ENCODE results near the gene NECTIN1. TPM values are rescaled to one million over a fixed set of nuclear protein-coding genes. Genes with fewer than 3 reads are reported as not detected.

NECTIN1 gene
- total and polyA plus RNA-seq, 7 donors = 0.42 to 3.5 (median 1.7) TPM

GRCh38 chr11:119756169-119756865, 27.3 kb upstream of the NECTIN1 start:
- H3K27me3 ChIP-seq (ENCODE audit: insufficient read depth in 3 of 3, low read length in 2 of 3) = peaks cover 0 to 7% (median 0%) of the 10 kb centered on the region in 3 donors
- H3K27ac ChIP-seq = no peak overlapping the region
- no peaks in the 10 kb centered on the region for H3K9me3 ChIP-seq
- H3K4me3 ChIP-seq = no peak overlapping the region
- DNase-seq (no peak), ATAC-seq (no peak)
- no peaks in the 10 kb centered on the region for H3K36me3 ChIP-seq (ENCODE audit: insufficient read depth in 1 of 2, low read depth in 1 of 2)
- no peak for TF ChIP-seq CTCF (IDR thresholded peaks at IDR 0.05)
- intact Hi-C loops (cut with DNase I) = no loop called here
- WGBS, 3 donors = 67 to 76% (median 74%) methylated on average over 5 of the region's 5 CpGs
- H3K4me1 ChIP-seq = no peaks in the 10 kb centered on the region

GRCh38 chr11:119755356-119756071, 26.5 kb upstream of the NECTIN1 start:
- intact Hi-C loops (cut with DNase I) = no loop called here
- Histone ChIP-seq H3K9me3 (no peaks in the 10 kb centered on the region), H3K36me3 (ENCODE audit: insufficient read depth in 1 of 2, low read depth in 1 of 2) (no peaks in the 10 kb centered on the region), H3K4me3 (no peak overlapping the region), H3K27me3 (ENCODE audit: insufficient read depth in 3 of 3, low read length in 2 of 3) (peaks cover 0 to 7% (median 0%) of the 10 kb centered on the region in 3 donors), H3K27ac (no peak overlapping the region), H3K4me1 (no peaks in the 10 kb centered on the region)
- 79 to 82% (median 81%) methylated on average over 9 of the region's 9 CpGs for WGBS, 3 donors
- no peak for TF ChIP-seq CTCF (IDR thresholded peaks at IDR 0.05)
- ATAC-seq = no peak
- no peak for DNase-seq

GRCh38 chr11:119754656-119755355, 25.8 kb upstream of the NECTIN1 start:
- H3K27ac ChIP-seq = no peak overlapping the region
- ATAC-seq (no peak), DNase-seq (no peak)
- H3K27me3 ChIP-seq (ENCODE audit: insufficient read depth in 3 of 3, low read length in 2 of 3) = peaks cover 0 to 7% (median 0%) of the 10 kb centered on the region in 3 donors
- no peaks in the 10 kb centered on the region for H3K36me3 ChIP-seq (ENCODE audit: insufficient read depth in 1 of 2, low read depth in 1 of 2)
- H3K4me1 ChIP-seq = no peaks in the 10 kb centered on the region
- no peak for TF ChIP-seq CTCF (IDR thresholded peaks at IDR 0.05)
- no peaks in the 10 kb centered on the region for H3K9me3 ChIP-seq
- intact Hi-C loops (cut with DNase I) = no loop called here
- H3K4me3 ChIP-seq = no peak overlapping the region
- 80 to 88% (median 85%) methylated on average over 17 to 18 of the region's 18 CpGs for WGBS, 3 donors

- Histone ChIP-seq H3K9me3 (no peaks in the 10 kb centered on the region), H3K27me3 (ENCODE audit: insufficient read depth in 3 of 3, low read length in 2 of 3) (peaks cover 0 to 7% (median 0%) of the 10 kb centered on the region in 3 donors), H3K4me3 (no peak overlapping the region), H3K27ac (no peak overlapping the region), H3K36me3 (ENCODE audit: insufficient read depth in 1 of 2, low read depth in 1 of 2) (no peaks in the 10 kb centered on the region), H3K4me1 (no peaks in the 10 kb centered on the region)
- ATAC-seq (no peak), DNase-seq (no peak)
- TF ChIP-seq CTCF (IDR thresholded peaks at IDR 0.05) = no peak
- intact Hi-C loops (cut with DNase I) = no loop called here
- WGBS, 3 donors = 89 to 90% (median 89%) methylated on average over 4 of the region's 4 CpGs
Measured at GRCh38 chr11:119754199-119754598, 25.2 kb upstream of the NECTIN1 start.

Measured in psoas muscle (tissue), 8 donors.